ENCODE results near the gene SIGLEC5.
A peak's percentile ranks its signal among the peaks of the same experiment; 100 is the strongest.

Gene SIGLEC5

GRCh38 chr19:51628153-51628939, 1.9 kb downstream of the SIGLEC5 start:
- no peak for DNase-seq (ENCODE audit: low read depth in 2 of 2)

- no peak for DNase-seq (ENCODE audit: low read depth in 2 of 2)
Observed at GRCh38 chr19:51627491-51628138, 2.6 kb downstream of the SIGLEC5 start.

- no peak for DNase-seq (ENCODE audit: low read depth in 2 of 2)
Observed at GRCh38 chr19:51626675-51627074, 3.5 kb downstream of the SIGLEC5 start.

GRCh38 chr19:51621178-51621577, 9.0 kb downstream of the SIGLEC5 start:
- DNase-seq (ENCODE audit: low read depth in 2 of 2) = no peak

- no peak for DNase-seq (ENCODE audit: low read depth in 2 of 2)
Observed at GRCh38 chr19:51615991-51616390, 14.2 kb downstream of the SIGLEC5 start.

GRCh38 chr19:51614789-51615188, 15.4 kb downstream of the SIGLEC5 start:
- DNase-seq (ENCODE audit: low read depth in 2 of 2) = no peak

- DNase-seq (ENCODE audit: low read depth in 2 of 2) = no peak
Observed at GRCh38 chr19:51610576-51610975, 19.6 kb downstream of the SIGLEC5 start.

- DNase-seq (ENCODE audit: low read depth in 2 of 2) = peak; percentile 56 to 70
Observed at GRCh38 chr19:51607920-51608562, 22.2 kb downstream of the SIGLEC5 start.

- peak in 1 of 2 donors; percentile 38 for DNase-seq (ENCODE audit: low read depth in 2 of 2)
Observed at GRCh38 chr19:51607077-51607476, 23.1 kb downstream of the SIGLEC5 start.

- DNase-seq (ENCODE audit: low read depth in 2 of 2) = no peak
Observed at GRCh38 chr19:51602189-51602854, 27.9 kb downstream of the SIGLEC5 start.

- no peak for DNase-seq (ENCODE audit: low read depth in 2 of 2)
Observed at GRCh38 chr19:51600940-51601580, 29.1 kb downstream of the SIGLEC5 start.

- DNase-seq (ENCODE audit: low read depth in 2 of 2) = no peak
Observed at GRCh38 chr19:51599084-51599483, 31.1 kb downstream of the SIGLEC5 start.

GRCh38 chr19:51598159-51598915, 31.9 kb downstream of the SIGLEC5 start:
- DNase-seq (ENCODE audit: low read depth in 2 of 2) = no peak

- no peak for DNase-seq (ENCODE audit: low read depth in 2 of 2)
Observed at GRCh38 chr19:51595190-51596175, 34.7 kb downstream of the SIGLEC5 start.

- no peak for DNase-seq (ENCODE audit: low read depth in 2 of 2)
Observed at GRCh38 chr19:51594774-51595109, 35.5 kb downstream of the SIGLEC5 start.

- peak; percentile 94 to 95 for DNase-seq (ENCODE audit: low read depth in 2 of 2)
Observed at GRCh38 chr19:51593969-51594773, 36.0 kb downstream of the SIGLEC5 start.

GRCh38 chr19:51593138-51593890, 36.9 kb downstream of the SIGLEC5 start:
- no peak for DNase-seq (ENCODE audit: low read depth in 2 of 2)

- no peak for DNase-seq (ENCODE audit: low read depth in 2 of 2)
Observed at GRCh38 chr19:51592521-51592920, 37.7 kb downstream of the SIGLEC5 start.
